ENCODE measurements around the gene SLC39A1.
A peak's percentile ranks its signal among the peaks of the same experiment; 100 is the strongest.
"Not testable (repeated sequence)": the region's sequence is repeated elsewhere in the genome, so short reads cannot be mapped to it uniquely, and the experiment has no call there.

Gene SLC39A1

GRCh38 chr1:153932156-153933131, 30.9 kb downstream of the SLC39A1 start:
- no peak for DNase-seq (ENCODE audit: low spot score)

DNA sequence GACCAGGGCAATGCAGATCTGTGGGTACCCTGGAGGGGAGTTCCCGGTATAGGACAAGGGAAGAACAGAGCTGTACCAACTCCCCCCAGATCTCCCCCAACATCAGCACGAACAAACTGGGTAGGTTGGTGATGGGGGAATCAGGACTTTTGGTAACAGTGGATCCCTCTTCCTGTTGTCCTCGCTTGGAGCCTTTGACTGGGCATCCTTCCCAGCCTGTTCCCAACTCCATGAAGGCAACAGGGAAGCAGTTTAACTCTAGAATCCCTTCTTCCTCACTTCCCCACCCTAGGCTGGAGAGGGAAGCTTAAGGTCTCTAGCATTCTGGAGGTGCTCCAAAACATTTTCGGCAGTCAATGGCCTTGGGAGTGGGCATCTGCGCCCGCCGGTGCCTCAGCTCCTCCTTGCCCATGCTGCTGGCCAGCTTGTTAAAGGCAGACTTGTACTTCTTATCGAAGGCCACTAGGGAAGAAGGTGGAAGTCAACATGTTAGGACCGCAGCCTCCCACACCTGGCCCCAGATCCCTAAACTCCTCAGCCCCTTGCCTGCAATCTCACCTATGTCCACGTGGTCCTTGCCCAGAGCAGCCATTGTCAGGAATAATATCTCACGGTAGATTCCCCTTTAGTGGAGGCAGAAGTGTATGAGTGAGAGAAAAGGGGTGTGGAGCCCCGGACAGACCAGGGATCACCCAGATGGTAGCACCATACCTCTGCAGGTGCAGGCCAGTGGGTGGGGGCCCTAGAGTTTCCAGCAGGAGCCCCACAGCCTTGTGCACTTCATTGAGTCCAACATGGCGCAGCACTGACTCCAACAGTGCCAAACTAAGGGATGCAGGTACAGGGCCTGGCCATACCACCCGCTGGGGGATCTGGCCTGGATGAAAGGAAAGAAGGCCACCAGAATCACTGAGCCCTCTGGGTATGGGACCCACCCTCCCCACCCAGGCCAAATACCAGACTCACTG, 33.1 kb downstream of the SLC39A1 start:
- peak; percentile 22 for DNase-seq (ENCODE audit: low spot score)

DNA sequence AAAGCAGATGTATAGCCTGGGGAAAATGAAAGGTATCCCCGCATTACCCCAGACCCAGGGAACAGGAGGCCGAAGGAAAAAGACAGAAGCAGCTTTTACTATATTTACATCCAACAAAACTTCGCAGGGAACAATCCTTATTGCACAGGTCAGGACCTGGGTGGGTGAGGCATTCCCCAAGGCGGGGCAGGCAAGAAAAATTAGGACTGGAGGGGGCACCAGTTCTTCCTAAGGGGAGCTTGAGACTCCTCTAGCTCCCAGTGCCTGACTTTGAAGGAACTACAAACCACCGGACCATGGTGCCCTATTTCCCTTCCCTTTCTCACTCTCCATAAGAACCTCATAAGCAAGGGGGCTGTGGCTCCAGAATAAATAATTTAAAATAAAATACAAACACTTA, 33.9 kb downstream of the SLC39A1 start:
- peak; percentile 7 for DNase-seq (ENCODE audit: low spot score)

GRCh38 chr1:153928791-153929341, 34.5 kb downstream of the SLC39A1 start:
- DNase-seq (ENCODE audit: low spot score): peak; percentile 7

DNA sequence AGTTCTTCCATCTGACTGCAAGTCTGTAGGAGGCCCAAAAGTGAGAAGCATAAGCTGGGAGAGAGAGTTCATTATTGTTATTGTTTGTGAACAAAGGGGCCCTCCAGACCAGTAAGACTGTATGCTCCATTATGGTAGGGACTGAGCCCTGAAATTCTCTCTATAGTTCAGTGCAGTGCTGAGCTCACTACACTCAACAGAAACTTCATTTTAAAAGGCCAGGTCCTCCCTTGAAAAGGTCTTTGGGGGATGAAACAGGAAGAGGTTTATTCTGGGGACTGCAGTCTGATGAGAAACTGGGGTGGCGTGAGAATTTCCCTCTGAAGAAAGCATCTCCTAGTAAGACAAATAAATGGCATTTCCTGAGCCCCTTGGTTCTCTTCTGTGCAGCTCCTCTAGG, 35.1 kb downstream of the SLC39A1 start:
- peak; percentile 3 for DNase-seq (ENCODE audit: low spot score)

- DNase-seq (ENCODE audit: low spot score): no peak
Observed at GRCh38 chr1:153926405-153926804, 36.9 kb downstream of the SLC39A1 start.

DNA sequence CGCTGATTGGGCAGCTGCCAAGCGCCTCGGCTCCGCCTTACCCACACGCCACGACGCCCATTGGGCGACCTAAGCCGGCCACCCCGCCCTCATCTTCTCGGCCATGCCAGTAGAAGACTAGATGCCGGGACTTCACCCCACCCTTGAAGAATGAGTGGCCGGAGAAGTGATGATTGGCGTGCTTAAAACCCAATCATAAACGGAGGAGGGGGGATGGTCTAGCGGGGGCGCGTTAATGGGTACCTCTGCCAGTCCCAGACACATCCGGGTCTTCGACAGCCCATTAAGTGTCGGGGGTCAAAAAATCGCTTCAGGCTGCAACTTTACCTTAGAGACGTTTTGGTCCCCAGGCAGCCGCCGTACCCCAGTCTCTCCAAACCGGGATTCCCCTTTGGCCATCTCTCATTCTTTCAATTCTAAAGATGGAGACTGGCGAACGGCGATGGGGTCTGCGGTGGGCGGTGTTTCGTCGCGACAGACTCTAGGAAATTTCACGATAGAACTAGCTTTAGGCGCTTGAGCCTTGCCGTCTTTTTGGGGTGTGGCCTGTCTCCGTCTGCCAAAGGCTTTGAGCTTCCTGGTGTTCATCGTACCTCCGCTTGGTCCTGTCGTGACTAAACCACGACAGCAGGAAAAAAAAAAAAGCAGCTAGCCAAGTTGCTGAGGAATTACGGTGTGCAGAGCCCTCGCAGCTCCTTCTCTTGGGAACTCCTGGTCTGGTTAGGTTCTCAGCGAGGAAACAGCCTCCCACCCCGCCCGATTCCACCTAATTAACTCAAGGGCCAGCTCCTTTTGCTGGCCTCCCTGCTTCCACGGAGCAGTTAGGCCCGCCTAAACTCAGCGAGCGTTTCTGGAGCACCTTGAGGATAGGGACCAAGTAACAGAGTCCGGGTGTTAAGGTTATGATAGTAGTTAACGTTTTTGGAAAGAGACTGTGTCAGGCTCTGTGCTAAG, 40.1 kb downstream of the SLC39A1 start, which contains the start of gene GATAD2B:
TSS of gene GATAD2B (minus strand) at position 1 of the 954 bp plus-strand sequence. CDS start 94,625 bp downstream, outside the sequence.
- peak; percentile 98 for DNase-seq (ENCODE audit: low spot score)

DNA sequence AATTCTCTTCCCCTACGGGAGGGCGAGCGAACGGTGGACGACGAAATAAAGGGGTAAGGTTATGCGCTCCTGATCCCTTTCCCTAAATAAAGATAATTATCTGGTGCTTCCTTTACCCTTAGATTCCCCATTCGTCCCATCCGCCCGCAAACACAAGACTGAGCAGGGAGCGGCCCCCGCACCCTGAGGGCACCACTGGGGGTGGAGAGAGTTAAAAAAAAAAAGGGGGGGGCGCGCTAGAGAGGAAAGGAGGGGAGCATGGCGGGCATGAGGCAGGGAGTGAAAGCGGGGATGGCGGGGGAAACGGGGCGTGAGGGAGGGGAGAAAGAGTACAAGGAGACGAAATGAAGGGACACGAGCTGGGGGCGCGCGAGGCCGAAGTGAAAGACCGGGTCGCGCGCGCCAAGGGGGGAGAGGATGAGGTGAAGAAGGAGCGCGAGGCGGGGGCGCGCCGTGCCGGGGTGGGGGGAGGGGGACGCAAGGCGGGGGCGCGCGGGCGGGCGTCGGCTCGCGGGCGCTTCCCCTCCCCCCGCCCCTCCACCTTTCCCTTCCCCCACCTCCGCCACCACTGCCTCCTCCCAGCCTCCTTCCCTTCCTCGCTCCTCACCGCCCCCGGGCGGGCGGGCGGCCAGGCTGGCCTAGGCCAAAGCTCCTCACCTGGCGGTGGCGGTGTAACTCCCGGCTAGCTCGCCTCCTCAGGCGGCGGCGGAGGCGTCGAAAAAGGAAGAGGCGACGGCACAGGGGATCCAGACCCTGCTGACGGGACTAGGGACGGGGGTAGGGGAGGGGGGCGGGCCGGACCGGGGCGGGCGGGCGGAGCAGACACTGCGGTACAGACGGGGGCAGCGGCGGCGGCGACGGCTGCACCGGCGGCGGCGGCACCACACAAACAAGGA, 41.0 kb downstream of the SLC39A1 start:
- no peak for DNase-seq (ENCODE audit: low spot score)

- DNase-seq (ENCODE audit: low spot score): no peak
Observed at GRCh38 chr1:153921803-153922075, 41.6 kb downstream of the SLC39A1 start.

- DNase-seq (ENCODE audit: low spot score): no peak
Observed at GRCh38 chr1:153921080-153921802, 42.1 kb downstream of the SLC39A1 start.

GRCh38 chr1:153919876-153920852, 43.2 kb downstream of the SLC39A1 start:
- DNase-seq (ENCODE audit: low spot score): no peak

DNA sequence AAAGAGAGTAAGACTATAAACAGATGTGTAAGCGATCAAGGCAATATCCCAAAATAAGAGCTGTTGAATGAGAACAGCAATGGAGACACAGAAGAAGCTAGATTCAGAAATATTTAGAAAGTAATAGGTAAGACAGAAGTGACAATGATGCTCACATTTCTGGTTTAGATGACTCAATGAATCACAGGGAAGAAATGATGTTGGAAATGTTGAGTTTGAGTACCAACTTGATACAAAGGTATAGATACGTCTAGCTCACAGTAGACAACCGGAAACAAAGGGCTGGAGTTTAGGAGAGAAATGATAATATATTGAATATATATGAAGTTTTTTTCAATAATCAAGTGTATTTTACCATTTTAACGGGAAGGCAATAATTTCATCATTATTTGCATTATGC, 47.0 kb downstream of the SLC39A1 start:
- DNase-seq (ENCODE audit: low spot score): no peak

GRCh38 chr1:153912349-153912748, 51.0 kb downstream of the SLC39A1 start:
- DNase-seq (ENCODE audit: low spot score): no peak

DNA sequence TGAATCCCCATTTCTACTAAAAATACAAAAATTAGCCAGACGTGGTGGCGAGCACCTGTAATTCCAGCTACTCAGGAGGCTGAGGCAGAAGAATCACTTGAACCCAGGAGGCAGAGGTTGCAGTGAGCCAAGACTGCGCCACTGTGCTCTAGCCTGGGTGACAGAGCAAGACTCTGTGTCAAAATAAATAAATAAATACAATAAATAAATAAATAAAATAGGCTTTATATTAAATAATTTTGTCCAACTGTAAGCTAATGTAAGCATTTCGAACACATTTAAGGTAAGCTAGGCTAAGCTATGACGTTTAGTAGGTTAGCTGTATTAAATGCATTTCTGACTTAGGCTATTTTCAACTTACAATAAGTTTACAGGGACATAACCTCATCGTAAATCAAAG, 52.8 kb downstream of the SLC39A1 start:
- DNase-seq (ENCODE audit: low spot score): not testable (repeated sequence)
